ENCODE results near the gene INPP5D.
"Not testable (repeated sequence)": the region's sequence is repeated elsewhere in the genome, so short reads cannot be mapped to it uniquely, and the experiment has no call there.

Gene INPP5D

DNA sequence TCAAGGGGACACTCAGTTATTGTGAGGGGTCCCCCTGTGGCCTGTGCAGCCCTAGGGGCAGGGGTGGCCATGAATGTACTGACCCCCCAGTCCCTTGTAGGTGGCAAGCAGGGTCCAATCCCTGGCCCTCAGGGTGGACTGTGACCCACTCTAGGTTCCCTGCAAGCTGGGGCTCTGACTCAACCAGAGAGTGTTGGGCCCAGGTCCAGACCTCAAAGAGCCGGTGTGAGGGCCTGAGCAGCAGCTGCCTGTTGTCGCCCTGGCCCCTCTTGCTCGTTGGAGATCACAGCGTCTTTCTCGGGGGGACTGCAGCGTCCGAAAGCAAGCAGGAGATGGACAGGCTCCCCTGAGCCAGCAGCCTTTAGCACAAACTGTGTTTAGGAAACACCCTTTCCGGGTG lies 124.5 kb downstream of the INPP5D start:
- H3K4me3 ChIP-seq (ENCODE audit: insufficient read depth, low read depth, low read length) = no peak overlapping the region
- H3K9me3 ChIP-seq (ENCODE audit: control insufficient read depth, low read length) = no peaks in the 10 kb centered on the region
- H3K4me1 ChIP-seq (ENCODE audit: control insufficient read depth, insufficient read depth, low read length) = no peaks in the 10 kb centered on the region
- no peaks in the 10 kb centered on the region for H3K36me3 ChIP-seq (ENCODE audit: control insufficient read depth, insufficient read depth, low read length)
- 94% methylated on average over 8 of the region's 8 CpGs for WGBS, 2 experiments
- H3K27me3 ChIP-seq (ENCODE audit: control insufficient read depth, insufficient read depth, low read length, poor library complexity, severe bottlenecking) = no peaks in the 10 kb centered on the region
- H3K27ac ChIP-seq (ENCODE audit: insufficient read depth, low read depth, low read length, poor library complexity, severe bottlenecking) = no peak overlapping the region

DNA sequence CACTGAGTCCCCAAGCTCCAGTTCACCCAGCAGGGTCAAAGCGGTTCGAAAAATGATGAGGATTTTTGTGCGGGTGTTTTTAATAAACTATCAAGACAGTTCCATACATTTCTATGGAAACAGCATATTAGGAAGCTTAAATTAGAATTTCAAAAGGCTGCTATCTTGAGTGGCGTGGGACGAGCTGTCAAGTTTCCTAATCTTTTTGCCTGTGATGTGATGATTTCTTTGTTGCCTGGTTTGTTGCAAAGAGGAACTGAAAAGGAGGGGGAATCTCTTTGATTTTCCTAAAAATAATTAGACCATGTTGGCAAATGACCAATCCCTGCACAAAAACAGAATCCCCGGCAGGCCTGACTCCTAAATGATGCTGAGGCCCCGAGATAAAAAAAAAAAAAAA lies 125.2 kb downstream of the INPP5D start:
- H3K4me1 ChIP-seq (ENCODE audit: control insufficient read depth, insufficient read depth, low read length) = no peaks in the 10 kb centered on the region
- no peak overlapping the region for H3K4me3 ChIP-seq (ENCODE audit: insufficient read depth, low read depth, low read length)
- H3K27me3 ChIP-seq (ENCODE audit: control insufficient read depth, insufficient read depth, low read length, poor library complexity, severe bottlenecking) = no peaks in the 10 kb centered on the region
- no peak overlapping the region for H3K27ac ChIP-seq (ENCODE audit: insufficient read depth, low read depth, low read length, poor library complexity, severe bottlenecking)
- H3K9me3 ChIP-seq (ENCODE audit: control insufficient read depth, low read length) = no peaks in the 10 kb centered on the region
- no peaks in the 10 kb centered on the region for H3K36me3 ChIP-seq (ENCODE audit: control insufficient read depth, insufficient read depth, low read length)
- 89 to 90% methylated on average over 5 to 7 of the region's 7 CpGs for WGBS, 2 experiments

GRCh38 chr2:233185963-233186362 lies 125.8 kb downstream of the INPP5D start:
- no peak overlapping the region for H3K27ac ChIP-seq (ENCODE audit: insufficient read depth, low read depth, low read length, poor library complexity, severe bottlenecking)
- H3K4me1 ChIP-seq (ENCODE audit: control insufficient read depth, insufficient read depth, low read length) = no peaks in the 10 kb centered on the region
- 94 to 95% methylated on average over 8 of the region's 8 CpGs for WGBS, 2 experiments

DNA sequence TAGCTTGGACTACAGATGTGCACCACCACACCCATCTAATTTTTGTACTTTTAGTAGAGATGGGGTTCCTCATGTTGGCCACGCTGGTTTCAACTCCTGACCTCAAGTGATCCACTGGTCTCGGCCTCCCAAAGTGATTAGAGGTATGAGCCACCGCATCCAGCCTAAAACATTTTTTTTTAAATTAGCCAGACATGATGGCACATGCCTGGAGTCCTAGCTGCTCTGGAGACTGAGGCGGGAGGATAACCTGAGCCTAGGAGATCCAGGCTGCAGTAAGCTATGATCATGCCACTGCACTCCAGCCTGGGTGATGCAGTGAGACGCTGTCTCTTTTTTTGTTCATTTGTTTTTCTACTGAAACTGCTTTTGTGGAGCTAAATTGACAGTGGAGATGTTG lies 126.7 kb downstream of the INPP5D start:
- 93 to 94% methylated on average over 5 of the region's 5 CpGs for WGBS, 2 experiments
- H3K36me3 ChIP-seq (ENCODE audit: control insufficient read depth, insufficient read depth, low read length) = no peaks in the 10 kb centered on the region

More at GRCh38 chr2:233185963-233186362, 125.8 kb downstream of the INPP5D start:
- no peaks in the 10 kb centered on the region for H3K36me3 ChIP-seq (ENCODE audit: control insufficient read depth, insufficient read depth, low read length)
- H3K4me3 ChIP-seq (ENCODE audit: insufficient read depth, low read depth, low read length) = no peak overlapping the region
- H3K27me3 ChIP-seq (ENCODE audit: control insufficient read depth, insufficient read depth, low read length, poor library complexity, severe bottlenecking) = no peaks in the 10 kb centered on the region
- no peaks in the 10 kb centered on the region for H3K9me3 ChIP-seq (ENCODE audit: control insufficient read depth, low read length)

DNA sequence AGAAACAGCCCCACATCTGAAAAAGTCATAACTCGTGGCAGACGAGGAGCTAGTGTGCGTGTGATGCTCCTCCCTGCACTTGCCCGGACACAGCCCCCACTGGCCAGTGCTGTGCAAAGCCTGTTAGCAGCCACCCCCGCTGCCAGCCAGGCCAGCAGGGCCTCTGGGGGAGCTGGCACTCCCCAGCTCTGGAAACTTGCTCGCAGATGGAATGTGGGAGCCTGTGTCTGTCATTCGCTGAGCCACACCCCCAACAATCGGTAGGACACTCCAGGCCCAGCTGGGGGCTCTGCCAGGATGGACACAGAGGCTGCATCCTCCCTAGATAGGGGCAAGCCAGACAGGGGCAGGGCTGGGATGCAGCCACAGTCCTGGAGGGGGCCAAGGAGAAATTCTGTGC lies 128.9 kb downstream of the INPP5D start:
- Histone ChIP-seq H3K4me3 (ENCODE audit: insufficient read depth, low read depth, low read length) (no peak overlapping the region), H3K36me3 (ENCODE audit: control insufficient read depth, insufficient read depth, low read length) (no peaks in the 10 kb centered on the region), H3K4me1 (ENCODE audit: control insufficient read depth, insufficient read depth, low read length) (no peaks in the 10 kb centered on the region), H3K9me3 (ENCODE audit: control insufficient read depth, low read length) (no peaks in the 10 kb centered on the region), H3K27ac (ENCODE audit: insufficient read depth, low read depth, low read length, poor library complexity, severe bottlenecking) (no peak overlapping the region), H3K27me3 (ENCODE audit: control insufficient read depth, insufficient read depth, low read length, poor library complexity, severe bottlenecking) (no peaks in the 10 kb centered on the region)
- 82 to 86% methylated on average over 8 of the region's 8 CpGs for WGBS, 2 experiments

More for the DNA sequence above, 126.7 kb downstream of the INPP5D start:
- Histone ChIP-seq H3K4me1 (ENCODE audit: control insufficient read depth, insufficient read depth, low read length) (no peaks in the 10 kb centered on the region), H3K27ac (ENCODE audit: insufficient read depth, low read depth, low read length, poor library complexity, severe bottlenecking) (no peak overlapping the region), H3K9me3 (ENCODE audit: control insufficient read depth, low read length) (no peaks in the 10 kb centered on the region), H3K27me3 (ENCODE audit: control insufficient read depth, insufficient read depth, low read length, poor library complexity, severe bottlenecking) (no peaks in the 10 kb centered on the region), H3K4me3 (ENCODE audit: insufficient read depth, low read depth, low read length) (no peak overlapping the region)

DNA sequence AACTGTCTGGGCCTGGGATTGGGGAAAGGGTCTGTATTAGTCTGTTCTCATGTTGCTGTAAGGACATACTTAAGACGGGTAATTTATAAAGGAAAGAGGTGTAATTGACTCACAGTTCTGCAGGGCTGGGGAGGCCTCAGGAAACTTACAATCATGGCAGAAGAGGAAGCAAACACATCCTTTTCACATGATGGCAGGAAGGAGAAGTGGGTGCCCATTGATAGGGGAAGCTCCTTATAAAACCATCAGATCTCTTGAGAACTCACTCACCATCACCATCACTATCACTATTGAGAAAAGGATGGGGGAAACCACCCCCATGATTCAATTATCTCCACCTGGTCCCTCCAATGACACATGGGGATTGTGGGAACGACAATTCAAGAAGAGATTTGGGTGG lies 130.9 kb downstream of the INPP5D start:
- WGBS, 2 experiments = 95 to 97% methylated on average over 2 of the region's 2 CpGs

GRCh38 chr2:233193738-233194137 lies 133.6 kb downstream of the INPP5D start:
- Histone ChIP-seq H3K27ac (ENCODE audit: insufficient read depth, low read depth, low read length, poor library complexity, severe bottlenecking) (no peak overlapping the region), H3K4me1 (ENCODE audit: control insufficient read depth, insufficient read depth, low read length) (no peaks in the 10 kb centered on the region), H3K27me3 (ENCODE audit: control insufficient read depth, insufficient read depth, low read length, poor library complexity, severe bottlenecking) (no peaks in the 10 kb centered on the region), H3K9me3 (ENCODE audit: control insufficient read depth, low read length) (no peaks in the 10 kb centered on the region), H3K36me3 (ENCODE audit: control insufficient read depth, insufficient read depth, low read length) (no peaks in the 10 kb centered on the region), H3K4me3 (ENCODE audit: insufficient read depth, low read depth, low read length) (no peak overlapping the region)
- 75 to 78% methylated on average over 11 of the region's 11 CpGs for WGBS, 2 experiments

More for the DNA sequence above, 130.9 kb downstream of the INPP5D start:
- not testable (repeated sequence) for H3K9me3 ChIP-seq (ENCODE audit: control insufficient read depth, low read length); H3K27ac ChIP-seq (ENCODE audit: insufficient read depth, low read depth, low read length, poor library complexity, severe bottlenecking); H3K36me3 ChIP-seq (ENCODE audit: control insufficient read depth, insufficient read depth, low read length); H3K4me3 ChIP-seq (ENCODE audit: insufficient read depth, low read depth, low read length); H3K4me1 ChIP-seq (ENCODE audit: control insufficient read depth, insufficient read depth, low read length); H3K27me3 ChIP-seq (ENCODE audit: control insufficient read depth, insufficient read depth, low read length, poor library complexity, severe bottlenecking)

DNA sequence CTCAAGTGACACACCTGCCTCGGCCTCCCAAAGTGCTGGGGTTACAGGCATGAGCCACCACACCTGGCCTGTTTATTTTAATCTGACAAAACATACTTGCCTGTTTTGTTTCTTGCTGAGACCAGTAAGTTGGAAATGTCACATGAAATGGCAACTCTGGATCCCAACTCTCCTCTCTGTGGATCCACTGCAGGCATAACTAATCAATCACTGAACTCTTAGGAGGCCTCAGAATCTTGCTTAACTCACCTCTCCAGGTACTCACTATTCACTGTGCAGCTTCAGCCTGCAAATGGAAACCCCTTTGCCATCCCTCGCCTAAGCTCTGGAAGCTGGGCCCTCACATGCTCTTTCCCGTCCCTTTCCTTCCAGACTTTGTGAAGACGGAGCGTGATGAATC lies 134.9 kb downstream of the INPP5D start:
- Histone ChIP-seq H3K27ac (ENCODE audit: insufficient read depth, low read depth, low read length, poor library complexity, severe bottlenecking) (no peak overlapping the region), H3K4me1 (ENCODE audit: control insufficient read depth, insufficient read depth, low read length) (no peaks in the 10 kb centered on the region), H3K4me3 (ENCODE audit: insufficient read depth, low read depth, low read length) (no peak overlapping the region), H3K36me3 (ENCODE audit: control insufficient read depth, insufficient read depth, low read length) (no peaks in the 10 kb centered on the region), H3K27me3 (ENCODE audit: control insufficient read depth, insufficient read depth, low read length, poor library complexity, severe bottlenecking) (no peaks in the 10 kb centered on the region), H3K9me3 (ENCODE audit: control insufficient read depth, low read length) (no peaks in the 10 kb centered on the region)
- WGBS, 2 experiments = 94 to 96% methylated on average over 5 of the region's 5 CpGs

DNA sequence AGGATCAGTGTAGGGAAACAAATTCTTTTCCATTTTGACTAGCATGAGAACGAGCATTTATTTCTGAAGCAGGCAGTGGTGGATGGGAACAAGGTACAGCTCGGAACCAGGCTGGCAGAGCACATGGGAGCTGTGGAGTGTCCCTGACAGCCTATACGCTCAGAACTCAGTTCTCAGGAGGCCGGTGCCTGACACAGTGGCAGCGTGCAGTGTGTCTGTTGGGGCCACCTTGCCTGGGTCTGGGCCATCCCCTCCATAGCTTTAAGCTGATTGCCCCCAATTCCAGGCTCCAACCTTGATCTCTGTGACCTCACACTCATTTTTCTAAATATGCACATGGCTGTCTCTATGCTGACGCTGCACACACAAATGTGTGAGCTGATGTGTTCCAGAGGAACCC lies 136.9 kb downstream of the INPP5D start:
- Histone ChIP-seq H3K27ac (ENCODE audit: insufficient read depth, low read depth, low read length, poor library complexity, severe bottlenecking) (no peak overlapping the region), H3K36me3 (ENCODE audit: control insufficient read depth, insufficient read depth, low read length) (no peaks in the 10 kb centered on the region), H3K9me3 (ENCODE audit: control insufficient read depth, low read length) (no peaks in the 10 kb centered on the region), H3K4me3 (ENCODE audit: insufficient read depth, low read depth, low read length) (no peak overlapping the region), H3K27me3 (ENCODE audit: control insufficient read depth, insufficient read depth, low read length, poor library complexity, severe bottlenecking) (no peaks in the 10 kb centered on the region), H3K4me1 (ENCODE audit: control insufficient read depth, insufficient read depth, low read length) (no peaks in the 10 kb centered on the region)
- WGBS, 2 experiments = 93 to 95% methylated on average over 6 of the region's 6 CpGs

DNA sequence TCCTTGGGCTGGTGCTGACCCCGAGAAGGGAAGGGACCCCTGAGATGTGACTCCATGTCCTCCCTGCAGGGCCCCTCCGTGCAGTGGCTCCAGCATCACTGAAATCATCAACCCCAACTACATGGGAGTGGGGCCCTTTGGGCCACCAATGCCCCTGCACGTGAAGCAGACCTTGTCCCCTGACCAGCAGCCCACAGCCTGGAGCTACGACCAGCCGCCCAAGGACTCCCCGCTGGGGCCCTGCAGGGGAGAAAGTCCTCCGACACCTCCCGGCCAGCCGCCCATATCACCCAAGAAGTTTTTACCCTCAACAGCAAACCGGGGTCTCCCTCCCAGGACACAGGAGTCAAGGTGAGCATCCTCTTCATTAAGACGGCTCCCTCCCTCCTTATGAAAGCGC lies 137.9 kb downstream of the INPP5D start:
- Histone ChIP-seq H3K9me3 (ENCODE audit: control insufficient read depth, low read length) (no peaks in the 10 kb centered on the region), H3K4me1 (ENCODE audit: control insufficient read depth, insufficient read depth, low read length) (no peaks in the 10 kb centered on the region), H3K27me3 (ENCODE audit: control insufficient read depth, insufficient read depth, low read length, poor library complexity, severe bottlenecking) (no peaks in the 10 kb centered on the region), H3K36me3 (ENCODE audit: control insufficient read depth, insufficient read depth, low read length) (no peaks in the 10 kb centered on the region), H3K4me3 (ENCODE audit: insufficient read depth, low read depth, low read length) (no peak overlapping the region), H3K27ac (ENCODE audit: insufficient read depth, low read depth, low read length, poor library complexity, severe bottlenecking) (no peak overlapping the region)
- WGBS, 2 experiments = 87 to 93% methylated on average over 12 of the region's 12 CpGs

GRCh38 chr2:233199870-233200269 lies 139.7 kb downstream of the INPP5D start:
- no peaks in the 10 kb centered on the region for H3K9me3 ChIP-seq (ENCODE audit: control insufficient read depth, low read length)
- 88 to 89% methylated on average over 10 of the region's 10 CpGs for WGBS, 2 experiments
- no peaks in the 10 kb centered on the region for H3K27me3 ChIP-seq (ENCODE audit: control insufficient read depth, insufficient read depth, low read length, poor library complexity, severe bottlenecking)

More at GRCh38 chr2:233199870-233200269, 139.7 kb downstream of the INPP5D start:
- no peak overlapping the region for H3K27ac ChIP-seq (ENCODE audit: insufficient read depth, low read depth, low read length, poor library complexity, severe bottlenecking)
- H3K4me3 ChIP-seq (ENCODE audit: insufficient read depth, low read depth, low read length) = no peak overlapping the region
- H3K36me3 ChIP-seq (ENCODE audit: control insufficient read depth, insufficient read depth, low read length) = no peaks in the 10 kb centered on the region
- H3K4me1 ChIP-seq (ENCODE audit: control insufficient read depth, insufficient read depth, low read length) = no peaks in the 10 kb centered on the region

All from ectodermal cell (in vitro differentiated cells).